ENCODE results near the gene MYCN. TPM values are rescaled to one million over a fixed set of nuclear protein-coding genes. Genes with fewer than 3 reads are reported as not detected.
"Not testable (repeated sequence)": the region's sequence is repeated elsewhere in the genome, so short reads cannot be mapped to it uniquely, and the experiment has no call there.

MYCN gene
- total RNA-seq, 1 donor from 2014 or later: 0.29 TPM

DNA sequence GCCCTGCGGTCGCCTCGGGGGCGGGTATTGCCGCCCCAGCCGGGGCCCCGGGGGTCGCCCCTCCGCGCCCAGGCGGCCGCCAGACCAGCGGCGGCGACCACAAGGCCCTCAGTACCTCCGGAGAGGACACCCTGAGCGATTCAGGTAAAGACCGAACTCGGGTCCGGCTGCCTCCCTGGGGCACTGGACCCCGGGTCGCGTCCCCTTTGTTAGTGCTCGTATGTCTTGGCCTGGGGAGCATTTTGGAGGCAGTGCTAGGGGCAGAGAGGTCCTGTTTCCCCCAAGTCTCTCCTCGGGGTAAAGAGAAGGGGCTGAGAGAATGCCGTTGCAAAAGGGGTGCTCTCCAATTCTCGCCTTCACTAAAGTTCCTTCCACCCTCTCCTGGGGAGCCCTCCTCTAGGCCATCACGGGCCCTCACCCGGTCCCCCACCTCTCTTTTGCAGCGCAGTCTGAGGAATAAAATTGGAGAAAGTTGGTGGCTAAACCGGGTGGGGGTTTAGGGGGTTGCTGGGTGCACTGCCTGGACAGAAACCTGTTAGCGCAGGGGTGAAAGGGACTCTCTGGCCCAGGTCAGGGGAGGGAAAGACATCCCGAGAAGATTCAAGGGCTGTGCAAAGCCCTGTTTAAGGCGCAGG lies 2.5 kb downstream of the MYCN start:
- DNase-seq (ENCODE audit: low spot score): no peak

DNA sequence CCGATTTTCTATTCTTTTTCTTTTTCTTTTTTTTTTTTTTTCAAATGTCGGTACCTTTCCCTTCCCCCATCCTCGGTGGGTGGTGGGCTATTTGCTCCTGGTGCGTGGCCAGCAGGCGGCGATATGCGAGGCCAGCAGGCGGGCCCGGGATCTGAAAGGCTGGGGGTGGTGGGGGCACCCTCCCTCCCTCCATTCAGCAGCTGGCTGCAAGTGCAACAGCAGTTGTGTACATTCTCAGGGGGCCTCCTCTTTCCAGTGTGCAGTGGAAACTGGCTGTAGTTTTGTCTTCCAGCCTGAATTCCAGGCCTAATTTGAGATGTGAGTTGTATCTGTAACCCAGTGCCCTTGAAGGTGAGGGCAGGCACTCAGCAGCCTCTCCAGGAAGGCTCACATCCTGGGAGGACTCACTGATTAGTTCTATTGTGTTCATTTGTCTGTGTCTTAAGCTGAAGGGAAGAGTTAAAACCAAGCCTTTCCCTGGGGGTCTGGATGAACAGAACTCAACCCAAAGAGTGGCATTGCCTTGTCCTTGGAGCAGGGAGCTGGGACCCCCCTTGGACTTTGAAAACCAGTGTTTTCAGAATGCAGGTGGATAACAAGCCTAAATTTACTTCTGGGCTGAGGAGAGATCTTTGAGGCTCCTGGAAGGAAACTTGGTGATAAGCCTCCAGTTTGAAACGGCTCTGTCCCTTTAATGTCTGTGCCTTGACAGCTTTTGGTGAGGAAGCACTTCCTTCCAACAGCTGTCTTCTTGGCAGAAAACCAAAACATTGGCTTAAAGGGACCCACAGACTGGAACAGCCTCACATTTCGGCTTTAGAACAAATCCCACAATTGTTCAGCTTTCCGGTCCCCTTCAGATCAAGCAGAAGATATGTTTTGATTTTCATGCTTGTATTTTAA lies 3.3 kb downstream of the MYCN start:
- DNase-seq (ENCODE audit: low spot score): peak; percentile 88

DNA sequence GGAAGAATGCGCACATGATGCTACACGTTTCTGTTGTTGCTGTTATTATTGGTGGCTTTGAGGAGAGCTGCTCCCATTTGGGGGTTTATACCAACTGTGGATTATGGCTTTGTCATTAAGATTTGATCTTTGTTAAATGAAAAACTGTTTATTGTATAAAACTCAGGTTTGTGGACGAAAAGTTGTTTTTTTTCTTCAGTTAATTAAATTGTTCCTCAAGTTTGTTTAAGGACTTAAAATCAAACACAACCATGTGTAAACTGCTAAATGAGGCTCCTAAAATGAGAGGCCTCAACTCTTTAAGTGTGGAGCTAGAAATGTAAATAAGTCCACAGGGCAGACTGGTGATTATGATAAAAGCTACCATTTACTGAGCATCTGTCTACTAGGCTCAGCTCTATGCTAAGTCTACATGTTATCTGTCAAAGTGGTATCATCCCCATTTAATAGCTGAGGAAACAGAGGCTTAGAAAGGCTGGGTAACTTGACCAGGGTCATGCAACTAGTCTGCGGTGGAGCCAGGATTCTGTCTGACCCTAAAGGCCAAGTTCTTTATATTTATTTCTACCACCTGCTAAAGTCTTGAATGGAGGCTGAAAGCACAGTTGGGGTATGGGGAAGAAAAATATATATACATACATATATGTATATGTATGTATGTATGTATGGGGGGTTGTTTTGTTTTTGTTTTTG lies 4.1 kb downstream of the MYCN start:
- DNase-seq (ENCODE audit: low spot score): no peak

DNA sequence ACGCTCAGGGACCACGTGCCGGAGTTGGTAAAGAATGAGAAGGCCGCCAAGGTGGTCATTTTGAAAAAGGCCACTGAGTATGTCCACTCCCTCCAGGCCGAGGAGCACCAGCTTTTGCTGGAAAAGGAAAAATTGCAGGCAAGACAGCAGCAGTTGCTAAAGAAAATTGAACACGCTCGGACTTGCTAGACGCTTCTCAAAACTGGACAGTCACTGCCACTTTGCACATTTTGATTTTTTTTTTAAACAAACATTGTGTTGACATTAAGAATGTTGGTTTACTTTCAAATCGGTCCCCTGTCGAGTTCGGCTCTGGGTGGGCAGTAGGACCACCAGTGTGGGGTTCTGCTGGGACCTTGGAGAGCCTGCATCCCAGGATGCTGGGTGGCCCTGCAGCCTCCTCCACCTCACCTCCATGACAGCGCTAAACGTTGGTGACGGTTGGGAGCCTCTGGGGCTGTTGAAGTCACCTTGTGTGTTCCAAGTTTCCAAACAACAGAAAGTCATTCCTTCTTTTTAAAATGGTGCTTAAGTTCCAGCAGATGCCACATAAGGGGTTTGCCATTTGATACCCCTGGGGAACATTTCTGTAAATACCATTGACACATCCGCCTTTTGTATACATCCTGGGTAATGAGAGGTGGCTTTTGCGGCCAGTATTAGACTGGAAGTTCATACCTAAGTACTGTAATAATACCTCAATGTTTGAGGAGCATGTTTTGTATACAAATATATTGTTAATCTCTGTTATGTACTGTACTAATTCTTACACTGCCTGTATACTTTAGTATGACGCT lies 5.8 kb downstream of the MYCN start:
- peak; percentile 57 for DNase-seq (ENCODE audit: low spot score)

DNA sequence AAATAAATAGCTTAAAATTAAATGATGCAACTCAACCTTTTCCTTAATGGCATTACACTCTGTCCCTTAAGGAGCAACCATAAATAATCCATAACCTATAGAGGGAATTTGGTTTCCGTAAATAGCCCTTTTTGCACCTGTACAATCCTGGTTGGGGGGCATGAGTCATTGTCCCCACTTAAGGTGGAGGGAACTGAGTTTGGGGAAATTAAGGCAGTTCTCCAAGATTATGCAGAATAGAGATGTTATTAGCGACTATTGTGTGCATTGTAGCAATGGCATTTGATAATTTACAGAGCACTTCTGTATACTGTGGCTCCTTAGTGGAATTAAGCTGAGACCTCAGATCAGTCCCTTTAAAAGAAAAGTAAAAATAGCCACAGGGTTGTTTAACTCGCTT lies 6.6 kb downstream of the MYCN start:
- no peak for DNase-seq (ENCODE audit: low spot score)

DNA sequence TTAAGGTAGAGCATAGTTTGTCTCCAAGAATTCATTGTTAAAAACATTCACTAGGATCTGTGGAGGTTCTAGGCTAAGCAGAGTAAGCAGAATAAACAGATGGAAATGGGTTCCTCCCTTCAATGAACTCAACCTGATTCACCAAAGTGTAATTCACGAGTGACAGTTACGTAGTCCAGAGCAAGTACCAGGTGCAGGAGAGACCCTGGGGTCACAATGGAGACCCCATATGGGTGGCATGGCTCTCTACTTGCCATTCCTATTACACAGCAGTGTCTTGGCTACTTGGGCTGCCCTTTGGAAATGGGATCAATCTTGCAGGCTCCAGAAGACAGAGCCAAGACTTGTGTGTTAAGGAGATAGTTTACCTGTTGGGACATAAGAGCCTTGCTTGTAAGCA lies 7.1 kb downstream of the MYCN start:
- no peak for DNase-seq (ENCODE audit: low spot score)

DNA sequence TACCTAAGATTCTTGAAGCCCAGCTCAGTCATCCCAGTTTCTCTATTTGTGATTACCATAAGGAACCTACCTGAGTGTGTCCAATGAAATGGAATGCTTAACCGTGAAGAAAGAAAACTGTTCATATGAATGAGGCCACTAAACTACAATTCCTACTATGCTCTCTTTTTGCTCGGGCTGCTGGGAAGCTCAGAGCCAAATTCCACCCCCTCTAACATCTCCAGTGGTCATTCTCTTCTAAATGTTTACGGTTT lies 8.3 kb downstream of the MYCN start:
- no peak for DNase-seq (ENCODE audit: low spot score)

DNA sequence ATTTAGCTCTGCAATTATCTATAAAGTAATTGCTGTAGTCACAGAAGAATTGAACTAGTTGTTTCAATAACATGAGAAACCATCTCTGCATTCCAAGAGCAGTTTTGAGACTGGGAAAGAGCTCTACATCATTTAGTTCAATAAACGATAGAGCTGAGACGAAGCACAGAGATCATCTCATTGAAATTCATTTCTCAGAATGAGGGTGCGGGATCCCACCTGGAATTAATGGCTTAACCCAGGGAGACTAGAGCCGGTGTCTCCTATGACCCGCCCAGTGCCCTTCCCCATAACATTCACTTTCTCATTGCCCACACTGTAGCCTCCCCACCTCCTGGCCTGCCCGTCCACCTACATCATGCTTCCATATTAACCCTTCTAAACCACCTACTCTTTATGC lies 8.8 kb downstream of the MYCN start:
- DNase-seq (ENCODE audit: low spot score): no peak

DNA sequence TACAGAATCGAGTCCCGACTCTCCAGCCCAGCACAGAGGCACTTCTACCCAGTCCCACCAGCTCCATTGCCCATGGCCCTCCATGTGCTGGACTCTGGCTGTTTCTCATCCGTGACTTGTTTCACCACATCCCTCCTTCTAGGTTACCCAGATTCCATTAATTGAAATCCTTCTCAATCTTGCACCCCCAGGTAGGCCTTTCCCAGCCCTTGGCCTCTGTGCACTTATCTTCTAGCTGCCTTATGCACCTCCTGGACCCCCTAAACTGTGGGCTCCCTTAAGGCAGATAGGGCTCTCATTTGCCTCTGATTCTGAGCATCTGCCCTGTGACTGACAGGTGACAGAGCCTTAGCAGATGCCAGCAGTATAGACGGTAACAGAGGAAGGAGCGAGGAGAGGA lies 9.2 kb downstream of the MYCN start:
- no peak for DNase-seq (ENCODE audit: low spot score)

DNA sequence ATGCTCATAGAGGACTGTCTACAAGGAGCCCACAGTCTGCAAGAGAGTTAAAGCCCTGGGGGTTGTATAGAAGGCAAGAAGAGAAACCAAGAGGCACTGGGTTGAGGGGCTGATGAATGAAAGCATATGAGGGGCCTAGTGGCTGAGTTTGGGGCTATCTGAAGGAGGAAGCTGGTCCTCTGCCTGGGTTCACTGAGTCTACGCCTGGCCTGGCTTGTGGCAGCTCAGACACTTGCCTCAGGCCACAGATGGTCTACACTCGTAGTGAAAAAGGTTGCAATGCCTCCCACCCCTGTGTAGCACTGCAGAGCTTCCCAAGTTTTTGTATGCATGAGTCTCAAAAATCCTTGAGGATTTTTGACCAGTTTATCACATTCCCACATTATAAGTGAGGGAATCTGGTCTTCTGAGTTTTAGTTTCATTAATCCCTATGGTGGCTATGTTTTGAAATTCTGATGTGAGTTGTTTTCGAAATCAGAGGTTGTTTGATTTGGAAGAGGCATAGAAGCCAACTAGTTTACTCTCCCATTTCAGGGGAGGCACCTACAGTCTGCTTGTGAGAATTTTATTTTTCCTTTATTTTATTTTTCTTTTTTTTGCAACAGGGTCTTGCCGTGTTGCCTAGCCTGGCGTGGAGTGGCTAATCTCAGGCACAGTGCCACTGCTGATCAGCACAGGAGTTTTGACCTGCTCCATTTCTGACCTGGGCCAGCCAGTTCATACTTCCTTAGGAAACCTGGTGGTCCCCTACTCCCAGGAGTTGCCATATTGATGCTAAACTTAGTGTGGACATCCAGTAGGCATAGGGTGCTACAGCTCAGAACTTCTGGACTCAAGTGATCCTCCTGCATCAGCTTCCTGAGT lies 10.0 kb downstream of the MYCN start:
- DNase-seq (ENCODE audit: low spot score): no peak

DNA sequence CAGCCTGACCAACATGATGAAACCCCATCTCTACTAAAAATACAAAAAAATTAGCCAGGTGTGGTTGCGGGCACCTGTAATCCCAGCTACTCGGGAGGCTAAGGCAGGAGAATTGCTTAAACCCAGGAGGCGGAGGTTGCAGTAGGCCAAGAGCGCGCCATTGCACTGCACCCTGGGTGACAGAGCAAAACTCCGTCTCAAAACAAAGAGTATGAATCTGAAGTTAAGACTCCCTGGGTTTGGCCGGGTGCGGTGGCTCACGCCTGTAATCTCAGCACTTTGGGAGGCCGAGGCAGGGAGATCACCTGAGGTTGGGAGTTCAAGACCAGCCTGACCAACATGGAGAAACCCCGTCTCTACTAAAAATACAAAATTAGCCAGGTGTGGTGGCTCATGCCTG lies 11.6 kb downstream of the MYCN start:
- not testable (repeated sequence) for DNase-seq (ENCODE audit: low spot score)

DNA sequence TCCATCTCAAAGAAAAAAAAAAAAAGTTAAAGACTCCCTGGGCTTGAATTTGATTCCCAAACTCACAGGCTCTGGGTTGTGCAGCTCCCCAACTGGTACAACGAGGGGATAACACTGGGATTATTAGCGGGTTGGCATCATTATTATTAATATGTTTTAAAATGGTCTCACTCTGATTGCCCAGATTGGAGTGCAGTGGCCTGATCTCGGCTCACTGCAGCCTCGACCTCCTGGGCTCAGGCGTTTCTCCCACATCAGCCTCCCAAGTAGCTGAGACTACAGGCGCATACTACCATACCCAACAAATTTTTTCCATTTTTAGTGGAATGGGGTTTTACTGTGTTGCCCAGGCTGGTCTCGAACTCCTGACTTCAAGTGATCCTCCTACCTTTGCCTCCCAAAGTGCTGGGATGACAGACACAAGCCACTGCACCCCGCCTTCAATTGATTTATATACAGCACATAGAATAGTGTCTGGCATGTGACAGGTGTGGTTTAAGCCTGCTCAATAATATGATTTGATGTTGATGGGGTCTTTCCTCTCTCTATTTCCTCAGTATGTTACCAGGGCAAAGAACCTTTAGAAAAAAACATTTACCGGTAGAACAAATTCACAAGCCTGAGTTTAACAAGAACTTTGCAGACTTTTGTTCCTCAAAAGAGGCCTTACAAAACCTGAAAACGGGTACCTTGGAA lies 12.2 kb downstream of the MYCN start:
- DNase-seq (ENCODE audit: low spot score): no peak

DNA sequence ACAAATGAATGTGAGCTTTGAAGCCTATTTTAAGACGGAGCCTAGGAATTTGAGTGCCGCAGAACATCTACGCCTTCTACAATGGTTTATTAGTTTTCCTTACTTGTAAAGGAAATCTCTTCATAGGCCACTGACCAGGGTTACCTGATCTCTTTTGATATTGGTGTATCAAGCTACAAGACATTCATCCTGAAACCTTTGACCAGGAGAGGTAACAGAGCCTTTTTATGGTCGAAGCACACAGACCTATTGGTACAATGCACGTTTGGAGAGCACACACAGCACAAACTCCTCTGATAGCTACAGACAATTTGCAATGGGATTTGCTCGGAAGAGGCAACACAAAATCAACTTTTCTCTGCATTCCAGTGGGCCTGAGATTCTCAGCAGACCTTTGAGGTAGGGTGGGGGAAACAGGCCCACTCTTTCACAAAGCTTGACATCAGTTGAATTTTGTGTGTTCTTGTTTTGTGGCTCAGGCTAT lies 12.8 kb downstream of the MYCN start:
- DNase-seq (ENCODE audit: low spot score): no peak

DNA sequence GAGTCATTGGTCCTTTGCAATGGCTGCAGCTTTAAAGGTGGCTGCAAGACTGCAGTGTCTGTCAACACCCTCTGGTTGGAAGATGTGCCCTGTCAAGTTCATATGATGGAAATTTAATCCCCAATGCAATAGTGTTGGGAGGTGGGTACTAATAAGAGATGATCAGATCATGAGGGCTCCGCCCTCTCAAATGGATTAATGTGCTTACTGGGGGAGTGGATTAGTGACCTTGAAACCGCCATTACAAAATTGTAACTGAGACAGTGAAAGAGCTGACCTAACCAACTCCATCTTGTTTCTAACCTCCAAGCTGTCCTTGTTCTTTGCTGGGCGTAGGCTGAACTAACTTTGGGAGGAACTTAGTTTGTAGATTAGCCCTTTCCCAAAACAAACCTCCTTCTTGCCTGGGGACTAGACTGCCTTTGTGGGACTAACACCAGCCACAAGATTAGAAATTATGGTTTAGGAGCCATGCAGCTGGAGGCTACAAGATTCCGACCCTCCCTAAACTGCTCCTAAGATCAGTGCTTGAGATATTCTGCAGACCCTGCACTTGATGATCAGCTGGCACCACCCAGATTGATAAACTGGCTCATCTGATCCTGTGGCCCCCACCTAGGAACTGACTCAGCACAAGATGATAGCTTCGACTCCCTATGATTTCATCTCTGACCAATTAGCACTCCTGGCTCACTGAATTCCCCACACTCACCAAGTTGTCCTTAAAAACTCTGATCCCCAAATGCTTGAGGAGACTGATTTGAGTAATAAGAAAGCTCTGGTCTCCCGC lies 13.7 kb downstream of the MYCN start:
- DNase-seq (ENCODE audit: low spot score): no peak

DNA sequence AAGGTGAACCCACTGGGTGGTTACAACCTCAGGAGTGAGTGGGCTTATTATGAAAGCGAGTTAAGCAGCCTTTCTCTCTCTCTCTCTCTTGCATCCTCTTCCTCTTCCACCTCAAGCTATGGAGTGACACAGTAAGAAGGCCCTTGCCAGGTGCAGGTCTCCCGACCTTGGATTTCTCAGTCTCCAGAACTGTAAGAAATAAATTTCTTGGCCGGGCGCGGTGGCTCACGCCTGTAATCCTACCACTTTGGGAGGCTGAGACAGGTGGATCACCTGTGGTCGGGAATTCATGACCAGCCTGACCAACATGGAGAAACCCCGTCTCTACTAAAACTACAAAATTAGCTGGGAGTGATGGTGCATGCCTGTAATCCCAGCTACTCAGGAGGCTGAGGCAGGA lies 14.4 kb downstream of the MYCN start:
- DNase-seq (ENCODE audit: low spot score): no peak

DNA sequence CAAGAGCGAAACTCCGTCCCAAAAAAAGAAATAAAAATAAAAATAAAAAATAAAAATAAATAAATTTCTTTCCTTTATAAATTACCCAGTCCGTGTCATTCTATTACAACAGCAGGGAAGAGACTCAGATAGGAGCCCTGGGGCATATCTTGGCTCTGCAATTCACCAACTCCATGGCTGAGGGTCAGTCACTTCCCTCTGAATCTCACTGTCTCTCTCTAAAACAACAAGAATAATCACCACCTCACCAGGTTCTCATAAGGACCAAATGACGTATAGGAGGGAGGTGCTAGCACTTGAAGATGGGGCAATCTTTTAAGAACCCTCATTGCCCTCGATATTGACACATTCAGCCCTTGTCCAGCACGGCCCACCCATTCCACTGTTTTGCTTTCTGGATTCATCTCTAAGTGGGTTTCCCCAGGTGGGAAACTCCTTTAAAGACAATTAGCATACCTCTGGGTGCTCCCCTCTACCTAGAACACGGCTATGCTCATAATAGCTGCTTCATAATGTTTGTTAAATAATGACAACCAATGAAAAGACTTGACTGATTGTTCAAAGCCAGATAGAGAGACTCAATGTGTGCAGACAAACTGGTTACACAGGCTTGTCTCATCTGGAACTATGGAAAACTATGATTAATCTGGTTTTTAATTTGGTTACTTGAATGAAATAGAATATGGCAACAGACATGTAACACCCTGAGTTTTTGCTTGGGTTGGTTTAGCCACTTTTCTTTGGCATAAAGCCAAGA lies 15.1 kb downstream of the MYCN start:
- no peak for DNase-seq (ENCODE audit: low spot score)

DNA sequence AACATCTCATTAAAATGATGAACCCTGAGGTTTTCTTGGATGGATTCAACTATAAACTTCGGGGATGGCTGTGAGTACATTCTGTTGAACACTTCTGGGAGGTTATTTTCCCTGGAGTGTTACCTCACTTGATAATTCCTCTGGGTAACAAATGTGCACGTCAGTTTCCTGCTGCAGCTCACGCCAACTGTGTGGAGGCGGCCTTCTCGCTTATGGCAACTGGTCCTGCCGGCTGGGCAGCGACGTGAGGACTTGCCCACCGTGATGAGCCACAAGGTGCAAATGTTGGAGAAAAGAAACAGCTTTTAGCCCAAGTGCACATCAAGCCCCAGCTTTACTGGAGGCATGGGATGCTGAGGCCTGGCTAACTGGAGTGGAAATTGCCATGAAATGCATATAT lies 15.9 kb downstream of the MYCN start:
- no peak for DNase-seq (ENCODE audit: low spot score)

Measured in mesenteric fat pad (tissue), 1 donor.